Colonic mucosa (tissue), 4 donors: ENCODE results near the gene ACAD8. TPM values are rescaled to one million over a fixed set of nuclear protein-coding genes. Genes with fewer than 3 reads are reported as not detected.

Experiments
- DNase-seq: peaks from one replicate; pipeline ENCODE4 v3.0.0-alpha.2; 2020
- H3K27ac ChIP-seq: fragments of 200-600 bp; one replicate; pipeline ENCODE4 v1.8.0; 2021
- H3K27me3 ChIP-seq: fragments of 200-600 bp; one replicate; pipeline ENCODE4 v1.8.0; 2021
- H3K36me3 ChIP-seq: fragments of 200-600 bp; one replicate; pipeline ENCODE4 v1.8.0; 2021
- H3K4me1 ChIP-seq: fragments of 200-600 bp; one replicate; pipeline ENCODE4 v1.8.0; 2021; ENCODE audit warnings: mild to moderate bottlenecking
- H3K4me3 ChIP-seq: fragments of 200-600 bp; one replicate; pipeline ENCODE4 v1.8.0; 2021
- H3K9ac ChIP-seq, 2 donors: one replicate each; pipeline ENCODE4 v1.7.0; 2013; ENCODE audit warnings: control low read depth in 2 of 2, low read depth in 2 of 2, low read length in 2 of 2
- H3K9me3 ChIP-seq: fragments of 200-600 bp; one replicate; pipeline ENCODE4 v1.8.0; 2021
- intact Hi-C: fragments of 100-400 bp; cut with DNase I; formaldehyde crosslinking; loops from one replicate; pipeline ENCODE4 v1.14.1; 2022
- total RNA-seq, 2 donors: library from RNA; stranded (reverse); fragmentation: NEBNext Ultra II Directional in 1 of 2; extraction: Animal tissue kit (Norgen Biotek cat#: 25700) in 1 of 2; gene quantifications; one replicate each; pipeline ENCODE4 v1.2.1, GENCODE V29; 2021
- TF ChIP-seq, protein P1 (sequence below): fragments of 200-600 bp; IDR thresholded peaks from one replicate; pipeline ENCODE4 v1.8.0; 2022; ENCODE audit warnings: antibody characterized with exemption, mild to moderate bottlenecking
- donor health status: healthy.
- donor health status: DM: no; HTN: no; CAD: no.
- donor health status: DM: no; HTN: no; CAD: no.

The ACAD8 gene
- total RNA-seq: 10 to 100 TPM; 27.5 to 30.2 TPM

DNA sequence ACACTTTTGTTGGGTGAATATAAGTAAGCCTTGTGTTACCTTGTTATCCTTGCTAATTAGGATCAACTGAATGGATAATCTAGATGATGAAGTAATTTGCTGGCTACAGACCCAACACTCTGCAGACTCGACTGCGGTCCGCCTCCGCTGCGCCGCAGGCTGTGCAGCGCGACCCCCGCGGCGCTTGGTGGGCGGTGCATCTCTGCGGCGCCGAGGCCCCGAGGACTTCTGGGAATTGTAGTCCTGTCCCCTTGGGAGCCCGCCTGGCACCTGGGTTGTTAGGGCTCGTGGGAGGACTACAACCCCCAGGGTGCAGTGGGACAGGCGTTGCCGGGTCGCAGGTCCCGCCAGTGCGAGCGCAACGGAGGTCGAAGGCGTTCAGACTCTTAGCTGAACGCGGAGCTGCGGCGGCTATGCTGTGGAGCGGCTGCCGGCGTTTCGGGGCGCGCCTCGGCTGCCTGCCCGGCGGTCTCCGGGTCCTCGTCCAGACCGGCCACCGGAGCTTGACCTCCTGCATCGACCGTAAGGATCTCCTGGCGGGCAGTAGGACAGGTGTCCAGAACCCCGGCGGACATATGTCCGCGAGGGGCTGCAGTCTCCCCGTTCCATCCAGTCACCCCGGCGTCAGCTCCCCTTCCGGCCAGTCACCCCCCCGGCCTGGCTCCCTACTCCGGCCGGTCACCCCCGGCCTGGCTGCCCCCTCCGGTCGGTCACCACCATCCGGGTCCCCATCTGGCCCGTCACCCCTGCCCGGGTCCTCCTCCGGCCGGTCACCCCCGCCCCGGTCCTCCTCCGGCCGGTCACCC is at the start of gene ACAD8, which contains the start of gene THYN1:
TSS of gene ACAD8 (plus strand) at position 381 of the 806 bp plus-strand sequence. CDS start at position 414, 33 bp downstream.
TSS of gene THYN1 (minus strand) at position 165 of the 806 bp plus-strand sequence. CDS start 470 bp downstream, outside the sequence.
- intact Hi-C loops: no loop called here
- peak within 1 kb of the TSS; percentile 90 for H3K4me3 ChIP-seq
- TF ChIP-seq, protein P1, sequence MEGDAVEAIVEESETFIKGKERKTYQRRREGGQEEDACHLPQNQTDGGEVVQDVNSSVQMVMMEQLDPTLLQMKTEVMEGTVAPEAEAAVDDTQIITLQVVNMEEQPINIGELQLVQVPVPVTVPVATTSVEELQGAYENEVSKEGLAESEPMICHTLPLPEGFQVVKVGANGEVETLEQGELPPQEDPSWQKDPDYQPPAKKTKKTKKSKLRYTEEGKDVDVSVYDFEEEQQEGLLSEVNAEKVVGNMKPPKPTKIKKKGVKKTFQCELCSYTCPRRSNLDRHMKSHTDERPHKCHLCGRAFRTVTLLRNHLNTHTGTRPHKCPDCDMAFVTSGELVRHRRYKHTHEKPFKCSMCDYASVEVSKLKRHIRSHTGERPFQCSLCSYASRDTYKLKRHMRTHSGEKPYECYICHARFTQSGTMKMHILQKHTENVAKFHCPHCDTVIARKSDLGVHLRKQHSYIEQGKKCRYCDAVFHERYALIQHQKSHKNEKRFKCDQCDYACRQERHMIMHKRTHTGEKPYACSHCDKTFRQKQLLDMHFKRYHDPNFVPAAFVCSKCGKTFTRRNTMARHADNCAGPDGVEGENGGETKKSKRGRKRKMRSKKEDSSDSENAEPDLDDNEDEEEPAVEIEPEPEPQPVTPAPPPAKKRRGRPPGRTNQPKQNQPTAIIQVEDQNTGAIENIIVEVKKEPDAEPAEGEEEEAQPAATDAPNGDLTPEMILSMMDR: peak; percentile 26

DNA sequence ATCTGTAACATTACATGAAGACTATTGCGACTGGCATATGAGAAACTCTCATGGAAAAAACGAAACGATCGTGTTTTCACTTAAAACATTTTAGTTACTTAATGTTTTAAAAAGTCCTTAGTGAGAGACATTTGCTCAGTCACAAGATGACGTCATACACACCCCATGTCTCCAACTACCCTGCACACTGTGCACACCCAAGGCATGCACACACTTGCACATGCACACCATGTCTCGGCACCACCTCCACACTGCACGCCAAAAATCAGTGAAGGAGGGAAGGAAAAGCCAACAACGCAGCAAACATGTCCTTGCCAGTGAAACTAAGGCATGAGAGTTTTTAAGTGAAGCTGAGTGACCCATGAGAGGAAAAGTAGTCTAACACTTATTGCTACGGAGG is 47.6 kb upstream of the ACAD8 start:
- Histone ChIP-seq H3K4me3 (no peak overlapping the region), H3K27me3 (no peaks in the 10 kb centered on the region), H3K9me3 (no peaks in the 10 kb centered on the region), H3K36me3 (peaks cover 11% of the 10 kb centered on the region), H3K9ac (no peak overlapping the region), H3K4me1 (no peaks in the 10 kb centered on the region), H3K27ac (no peak overlapping the region)
- DNase-seq: no peak
- TF ChIP-seq, protein P1: no peak
- intact Hi-C loops: no loop called here

More for the DNA sequence above, at the start of gene ACAD8, which contains the start of gene THYN1:
- H3K9ac ChIP-seq: peak within 1 kb of the TSS; percentile 85 to 95
- H3K36me3 ChIP-seq: no peaks in the 10 kb centered on the region
- H3K27me3 ChIP-seq: no peaks in the 10 kb centered on the region
- peak; percentile 97 for DNase-seq
- peak within 1 kb of the TSS; percentile 63 for H3K27ac ChIP-seq
- H3K4me1 ChIP-seq: peaks cover 6% of the 10 kb centered on the region
- H3K9me3 ChIP-seq: no peaks in the 10 kb centered on the region

DNA sequence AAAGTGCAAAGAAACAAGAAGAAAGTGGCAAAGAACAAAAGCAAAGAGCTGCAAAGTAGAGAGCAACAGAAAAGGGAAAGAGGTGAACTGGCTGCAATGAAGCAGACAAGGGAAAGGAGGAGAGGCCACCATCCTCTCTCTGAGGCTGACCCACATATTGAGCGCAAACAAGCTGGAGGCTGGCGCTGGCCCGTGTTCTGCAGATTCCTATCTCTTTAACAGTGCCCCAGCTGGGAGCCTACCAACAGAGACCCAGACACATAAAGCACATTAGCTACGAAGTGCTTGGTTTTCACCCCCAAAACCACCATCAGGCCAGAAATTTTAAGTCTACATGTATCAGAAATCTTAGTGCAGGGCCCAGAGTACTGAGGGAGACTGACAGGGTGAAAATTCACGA is 47.2 kb upstream of the ACAD8 start:
- Histone ChIP-seq H3K9me3 (no peaks in the 10 kb centered on the region), H3K27me3 (no peaks in the 10 kb centered on the region), H3K4me3 (no peak overlapping the region), H3K27ac (no peak overlapping the region), H3K36me3 (peaks cover 11% of the 10 kb centered on the region), H3K4me1 (no peaks in the 10 kb centered on the region), H3K9ac (no peak overlapping the region)
- intact Hi-C loops: no loop called here
- DNase-seq: no peak
- TF ChIP-seq, protein P1: no peak

DNA sequence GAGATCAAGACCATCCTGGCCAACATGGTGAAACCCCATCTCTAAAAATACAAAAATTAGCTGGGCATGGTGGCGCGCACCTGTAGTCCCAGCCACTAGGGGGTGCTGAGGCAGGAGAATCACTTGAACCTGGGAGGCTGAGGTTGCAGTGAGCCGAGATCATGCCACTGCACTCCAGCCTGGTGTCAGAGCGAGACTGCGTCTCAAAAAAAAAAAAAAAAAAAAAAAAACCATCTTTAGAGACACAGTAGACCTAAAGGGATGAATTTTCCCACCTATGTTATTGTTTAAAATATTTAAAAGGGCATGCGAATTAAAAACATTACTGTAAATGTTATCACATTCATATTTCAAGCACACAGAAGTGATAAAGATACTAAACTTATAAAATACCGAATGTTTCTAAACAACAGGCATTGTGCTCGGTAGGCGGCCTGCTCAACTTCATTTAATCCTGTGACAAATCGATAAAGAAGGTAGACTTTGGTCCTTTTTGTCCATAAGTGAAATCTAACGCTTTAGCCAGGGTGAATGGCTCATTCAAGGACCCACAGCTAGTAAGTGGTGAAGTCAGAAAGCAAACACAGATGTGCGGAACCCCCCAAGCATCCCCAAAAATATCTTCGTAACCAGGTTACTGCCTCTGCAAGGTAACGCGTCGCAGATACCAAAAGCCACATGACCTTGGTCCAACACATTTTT is 45.7 kb upstream of the ACAD8 start:
- DNase-seq: peak; percentile 44
- H3K4me1 ChIP-seq: no peaks in the 10 kb centered on the region
- TF ChIP-seq, protein P1: peak; percentile 83
- no peak overlapping the region for H3K4me3 ChIP-seq
- no peak overlapping the region for H3K9ac ChIP-seq
- H3K36me3 ChIP-seq: peaks cover 11% of the 10 kb centered on the region
- H3K9me3 ChIP-seq: no peaks in the 10 kb centered on the region
- H3K27me3 ChIP-seq: no peaks in the 10 kb centered on the region
- no peak overlapping the region for H3K27ac ChIP-seq
- intact Hi-C loops: no loop called here

DNA sequence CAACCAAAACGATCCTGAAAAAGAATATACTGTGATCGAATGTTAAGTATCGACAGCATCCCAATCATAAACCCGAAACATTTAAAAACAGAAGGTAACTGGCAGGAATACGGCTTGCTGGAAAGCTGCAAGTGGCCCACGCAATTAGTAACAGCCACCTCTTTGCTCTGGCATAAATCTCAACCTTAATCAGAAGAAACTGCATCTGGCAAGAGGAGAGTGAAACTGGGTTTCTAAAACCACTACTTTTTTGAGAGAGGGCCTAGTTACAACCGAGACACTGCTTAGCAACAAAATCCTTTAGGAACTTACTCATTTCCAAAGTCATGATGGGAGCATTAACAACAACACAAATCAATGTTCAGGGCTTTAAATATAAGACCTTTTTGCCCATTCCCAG is 37.5 kb upstream of the ACAD8 start:
- no peak for DNase-seq
- H3K4me1 ChIP-seq: no peaks in the 10 kb centered on the region
- no peaks in the 10 kb centered on the region for H3K9me3 ChIP-seq
- H3K9ac ChIP-seq: no peak overlapping the region
- no peaks in the 10 kb centered on the region for H3K27me3 ChIP-seq
- TF ChIP-seq, protein P1: no peak
- no peak overlapping the region for H3K4me3 ChIP-seq
- H3K36me3 ChIP-seq: no peaks in the 10 kb centered on the region
- H3K27ac ChIP-seq: no peak overlapping the region
- intact Hi-C loops: no loop called here
